Neuronal stem cell (in vitro differentiated cells): ENCODE data around the gene RIT2.

Experiments used
- DNase-seq: peaks from one replicate; pipeline ENCODE4 v3.0.0-alpha.2; 2013; ENCODE audit warnings: low spot score
- H2AFZ ChIP-seq: one replicate; pipeline ENCODE4 v1.6.1; 2013; ENCODE audit warnings: mild to moderate bottlenecking, low read length, inconsistent platforms
- H2AK5ac ChIP-seq: 2 replicates; pipeline ENCODE4 v1.6.1; 2013; ENCODE audit warnings: low read depth, mild to moderate bottlenecking, inconsistent platforms, low read length, moderate library complexity, mixed read lengths
- H2BK120ac ChIP-seq: 2 replicates; pipeline ENCODE4 v1.6.1; 2013; ENCODE audit warnings: low read depth, mild to moderate bottlenecking, inconsistent platforms, low read length, moderate library complexity, mixed read lengths
- H2BK12ac ChIP-seq: one replicate; pipeline ENCODE4 v1.6.1; 2013; ENCODE audit warnings: low read length, inconsistent platforms
- H2BK15ac ChIP-seq: 2 replicates; pipeline ENCODE4 v1.6.1; 2013; ENCODE audit warnings: mild to moderate bottlenecking, low read length, inconsistent platforms, mixed read lengths
- H2BK5ac ChIP-seq: one replicate; pipeline ENCODE4 v1.6.1; 2013; ENCODE audit warnings: inconsistent platforms, mild to moderate bottlenecking, low read length, moderate library complexity
- H3K14ac ChIP-seq: one replicate; pipeline ENCODE4 v1.6.1; 2013; ENCODE audit warnings: low read length, inconsistent platforms
- H3K18ac ChIP-seq: 2 replicates; pipeline ENCODE4 v1.6.1; 2013; ENCODE audit warnings: low read length, inconsistent platforms
- H3K23ac ChIP-seq: 2 replicates; pipeline ENCODE4 v1.6.1; 2013; ENCODE audit warnings: low read depth, mild to moderate bottlenecking, mixed read lengths, low read length, inconsistent platforms; ENCODE audit not compliant: poor library complexity
- H3K27ac ChIP-seq: replicated peaks from 3 replicates; pipeline ENCODE4 v1.5.1; 2013; ENCODE audit warnings: low read length, inconsistent platforms
- H3K27me3 ChIP-seq, 3 experiments: 2 replicates each; pipeline ENCODE4 v1.6.1; 2013; ENCODE audit warnings: low read length in 3 of 3, mild to moderate bottlenecking in 2 of 3, inconsistent platforms in 1 of 3, low read depth in 1 of 3, mixed read lengths in 1 of 3, moderate library complexity in 1 of 3; ENCODE audit not compliant: control insufficient read depth in 3 of 3, insufficient read depth in 3 of 3
- H3K36me3 ChIP-seq, 2 donors: replicated peaks in 1 of 2; 2 replicates each; pipeline ENCODE4 v1.6.1; 2013; ENCODE audit warnings: low read length in 2 of 2; ENCODE audit not compliant: control insufficient read depth in 2 of 2, insufficient read depth in 2 of 2
- H3K4ac ChIP-seq: 2 replicates; pipeline ENCODE4 v1.6.1; 2013; ENCODE audit warnings: inconsistent platforms, mild to moderate bottlenecking, low read length, moderate library complexity
- H3K4me1 ChIP-seq, 2 donors: 1 replicate in 1 of 2; 2 replicates in 1 of 2; pipeline ENCODE4 v1.6.1; 2013; ENCODE audit warnings: low read length in 2 of 2, low read depth in 1 of 2; ENCODE audit not compliant: control insufficient read depth in 2 of 2, insufficient read depth in 1 of 2
- H3K4me2 ChIP-seq: one replicate; pipeline ENCODE4 v1.6.1; 2013; ENCODE audit warnings: mild to moderate bottlenecking, low read length, inconsistent platforms; ENCODE audit not compliant: insufficient read depth, poor library complexity, severe bottlenecking
- H3K4me3 ChIP-seq, 2 donors: 2 replicates each; pipeline ENCODE4 v1.5.1; 2013; ENCODE audit warnings: low read length in 2 of 2, mild to moderate bottlenecking in 2 of 2, inconsistent platforms in 1 of 2, moderate library complexity in 1 of 2
- H3K79me1 ChIP-seq: one replicate; pipeline ENCODE4 v1.6.1; 2013; ENCODE audit warnings: low read depth, mild to moderate bottlenecking, inconsistent platforms, low read length, moderate library complexity
- H3K9ac ChIP-seq: one replicate; pipeline ENCODE4 v1.6.1; 2013; ENCODE audit warnings: mild to moderate bottlenecking, low read depth, low read length, inconsistent platforms; ENCODE audit not compliant: poor library complexity
- H3K9me3 ChIP-seq, 2 donors: replicated peaks in 1 of 2; 2 replicates each; pipeline versions ENCODE3 to v1.6.1; 2013; ENCODE audit warnings: low read length in 2 of 2, mild to moderate bottlenecking in 2 of 2, inconsistent platforms in 1 of 2, low read depth in 1 of 2, mixed read lengths in 1 of 2, moderate library complexity in 1 of 2; ENCODE audit not compliant: control insufficient read depth in 2 of 2, insufficient read depth in 1 of 2
- H4K8ac ChIP-seq: one replicate; pipeline ENCODE4 v1.6.1; 2013; ENCODE audit warnings: low read depth, mild to moderate bottlenecking, inconsistent platforms, low read length, moderate library complexity
- H4K91ac ChIP-seq: one replicate; pipeline ENCODE4 v1.6.1; 2013; ENCODE audit warnings: low read length, low read depth, mild to moderate bottlenecking, inconsistent platforms; ENCODE audit not compliant: poor library complexity
- WGBS, 2 donors: extraction: QIAGEN DNeasy Blood & Tissue Kit; methylation state at CpG; one replicate each; pipeline ENCODE4 v1.1.7; 2013; ENCODE audit warnings: missing lambda C conversion rate in 2 of 2, mixed read lengths in 1 of 2; ENCODE audit not compliant: insufficient read length in 2 of 2, insufficient replicate concordance in 1 of 2; ENCODE audit errors: extremely low coverage in 2 of 2; 5-methylcytosine and 5-hydroxymethylcytosine counted together

Gene RIT2

DNA sequence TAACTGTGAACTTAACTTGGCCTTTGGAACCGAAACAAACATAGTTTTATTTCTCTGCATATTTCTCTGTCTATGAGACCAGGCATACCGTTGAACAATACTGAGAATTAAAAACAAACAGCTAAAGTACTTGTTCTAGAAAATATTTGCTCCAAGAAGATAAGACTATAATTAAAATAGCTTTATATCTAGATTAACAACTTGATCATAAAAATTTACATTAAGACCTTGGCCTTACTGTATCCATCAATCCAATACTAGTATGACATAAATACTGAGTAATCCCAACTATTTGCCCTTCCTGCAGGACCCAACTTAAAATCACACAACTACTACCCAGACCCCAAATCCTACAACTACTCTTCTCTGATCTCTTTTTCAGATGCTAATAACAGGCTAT lies 260.9 kb downstream of the RIT2 start:
- Histone ChIP-seq H4K91ac (no peak overlapping the region), H3K4me3 (no peak overlapping the region), H3K18ac (no peak overlapping the region), H2BK12ac (no peak overlapping the region), H3K4me1 (no peaks in the 10 kb centered on the region), H4K8ac (no peak overlapping the region), H3K9ac (no peak overlapping the region), H3K14ac (no peak overlapping the region), H3K27me3 (no peaks in the 10 kb centered on the region), H2AFZ (no peak overlapping the region), H3K79me1 (no peaks in the 10 kb centered on the region), H3K36me3 (no peaks in the 10 kb centered on the region), H3K4ac (no peak overlapping the region), H2AK5ac (no peak overlapping the region), H3K27ac (no peak overlapping the region), H3K9me3 (no peaks in the 10 kb centered on the region), H2BK120ac (no peak overlapping the region), H2BK15ac (no peak overlapping the region), H2BK5ac (no peak overlapping the region), H3K23ac (no peak overlapping the region), H3K4me2 (no peak overlapping the region)
- no CpG with 5 or more reads among the region's 2 CpGs for WGBS, 2 donors
- DNase-seq: no peak

DNA sequence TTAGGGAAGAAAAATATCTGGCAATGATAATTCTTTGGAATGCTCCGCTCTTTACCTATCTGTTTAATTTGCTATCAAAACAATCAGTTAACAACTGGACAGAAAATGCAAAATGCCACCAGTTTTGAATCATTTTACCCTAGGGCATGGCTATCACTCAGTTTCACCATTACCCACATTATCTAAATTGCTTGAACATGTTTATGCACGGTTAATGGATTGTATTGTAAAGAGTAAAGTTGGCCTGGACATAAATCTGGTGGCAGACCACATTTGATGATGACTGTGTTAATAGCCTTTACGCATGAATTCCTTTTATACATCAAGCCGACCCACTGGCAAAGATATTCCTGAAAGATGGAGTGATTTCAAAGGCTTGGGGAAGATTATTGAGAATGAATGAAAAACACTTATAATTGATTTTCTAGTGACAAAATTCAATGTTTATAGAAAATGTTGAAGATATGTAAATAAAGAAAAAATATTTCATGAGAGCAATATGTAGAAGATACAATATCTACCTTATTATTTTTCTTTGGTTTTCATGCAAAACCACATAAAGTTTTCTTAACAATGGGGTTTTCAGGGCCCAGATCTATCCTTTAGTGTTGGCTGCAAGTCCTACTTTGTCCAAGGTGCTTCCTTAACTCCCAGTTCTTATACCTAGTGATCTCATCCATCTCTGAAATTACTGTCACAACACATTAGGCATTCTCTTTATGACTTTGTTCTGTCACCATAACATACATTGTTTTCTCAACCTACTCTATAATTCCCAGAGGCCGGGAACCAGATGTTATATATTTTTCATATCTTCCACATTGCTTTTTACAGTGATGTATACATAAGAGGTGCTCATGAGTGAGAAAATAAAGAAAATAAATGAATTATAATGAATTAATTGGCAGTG lies 265.1 kb downstream of the RIT2 start:
- H3K36me3 ChIP-seq: no peaks in the 10 kb centered on the region
- no peak overlapping the region for H3K4me3 ChIP-seq
- H3K4me2 ChIP-seq: no peak overlapping the region
- no peaks in the 10 kb centered on the region for H3K9me3 ChIP-seq
- no peak overlapping the region for H3K27ac ChIP-seq
- H3K18ac ChIP-seq: no peak overlapping the region
- H4K91ac ChIP-seq: no peak overlapping the region
- H2BK12ac ChIP-seq: no peak overlapping the region
- H3K4me1 ChIP-seq: no peaks in the 10 kb centered on the region
- no peak overlapping the region for H2AFZ ChIP-seq
- H4K8ac ChIP-seq: no peak overlapping the region
- no peak for DNase-seq
- no peak overlapping the region for H2AK5ac ChIP-seq
- H2BK15ac ChIP-seq: no peak overlapping the region
- WGBS, 2 donors: no CpG with 5 or more reads among the region's 5 CpGs
- H3K27me3 ChIP-seq: no peaks in the 10 kb centered on the region
- no peak overlapping the region for H3K4ac ChIP-seq
- no peak overlapping the region for H3K9ac ChIP-seq
- no peak overlapping the region for H2BK5ac ChIP-seq
- H2BK120ac ChIP-seq: no peak overlapping the region
- H3K23ac ChIP-seq: no peak overlapping the region
- H3K14ac ChIP-seq: no peak overlapping the region
- H3K79me1 ChIP-seq: no peaks in the 10 kb centered on the region

DNA sequence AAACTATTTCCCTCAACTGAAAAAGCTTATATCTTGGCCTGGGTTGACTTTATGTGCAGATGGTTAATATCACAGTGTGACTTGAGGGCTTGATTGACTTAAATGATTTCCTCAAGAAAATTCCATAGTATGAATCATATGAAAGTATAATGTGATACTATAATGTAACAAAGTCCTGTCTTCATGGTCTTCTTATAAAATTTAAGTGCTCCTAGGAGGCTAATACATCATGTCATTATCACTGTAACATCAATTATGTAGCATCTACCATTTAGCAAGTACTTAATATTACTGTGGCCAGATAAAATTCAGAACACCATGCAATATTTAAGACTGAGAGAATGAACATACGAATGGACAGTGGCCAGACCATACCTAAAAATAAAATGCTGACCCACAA lies 276.1 kb downstream of the RIT2 start:
- no CpG with 5 or more reads among the region's 1 CpG for WGBS, 2 donors

DNA sequence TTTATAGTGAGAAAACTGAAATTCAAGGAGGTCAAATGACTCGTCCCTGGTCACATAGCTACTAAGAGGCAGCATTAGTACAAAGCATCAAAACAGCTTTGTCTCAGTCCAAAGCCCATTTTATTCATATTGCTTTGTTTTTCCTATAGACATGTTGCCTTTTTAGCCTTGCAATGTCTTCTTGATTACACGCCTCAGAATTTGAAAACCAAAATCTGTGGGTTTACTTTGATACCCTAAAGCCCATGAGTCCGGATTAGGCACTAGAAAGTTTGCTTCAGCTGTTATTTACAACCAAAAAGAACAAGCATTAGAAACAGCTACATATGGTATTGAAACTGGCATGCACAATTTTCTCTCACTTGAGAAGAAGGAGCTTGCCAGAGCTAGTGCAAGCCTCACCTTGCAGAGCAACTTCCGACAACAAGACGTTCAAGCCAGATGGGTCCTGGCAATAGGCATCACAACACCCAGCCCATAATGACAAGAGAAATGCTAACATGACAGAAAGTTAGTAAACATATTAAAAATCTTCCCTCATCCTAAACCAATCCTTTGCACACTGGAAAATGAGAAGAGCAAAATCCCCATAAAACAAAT lies 276.8 kb downstream of the RIT2 start:
- Histone ChIP-seq H3K79me1 (no peaks in the 10 kb centered on the region), H3K9ac (no peak overlapping the region), H3K9me3 (no peaks in the 10 kb centered on the region), H2AFZ (no peak overlapping the region), H3K4me3 (no peak overlapping the region), H3K14ac (no peak overlapping the region), H3K27me3 (no peaks in the 10 kb centered on the region), H4K91ac (no peak overlapping the region), H3K4me2 (no peak overlapping the region), H2AK5ac (no peak overlapping the region), H2BK120ac (no peak overlapping the region), H3K27ac (no peak overlapping the region), H2BK15ac (no peak overlapping the region), H3K4me1 (no peaks in the 10 kb centered on the region), H3K18ac (no peak overlapping the region), H3K36me3 (no peaks in the 10 kb centered on the region), H2BK12ac (no peak overlapping the region), H3K23ac (no peak overlapping the region), H4K8ac (no peak overlapping the region), H3K4ac (no peak overlapping the region), H2BK5ac (no peak overlapping the region)
- DNase-seq: no peak
- WGBS, 2 donors: no CpG with 5 or more reads among the region's 5 CpGs

More for the DNA sequence above, 276.1 kb downstream of the RIT2 start:
- H3K14ac ChIP-seq: no peak overlapping the region
- no peaks in the 10 kb centered on the region for H3K36me3 ChIP-seq
- H3K4me2 ChIP-seq: no peak overlapping the region
- no peak overlapping the region for H2BK15ac ChIP-seq
- H4K8ac ChIP-seq: no peak overlapping the region
- no peak overlapping the region for H2AK5ac ChIP-seq
- no peak overlapping the region for H2BK5ac ChIP-seq
- H3K18ac ChIP-seq: no peak overlapping the region
- no peaks in the 10 kb centered on the region for H3K27me3 ChIP-seq
- H3K23ac ChIP-seq: no peak overlapping the region
- no peak overlapping the region for H2BK12ac ChIP-seq
- DNase-seq: no peak
- no peaks in the 10 kb centered on the region for H3K9me3 ChIP-seq
- no peak overlapping the region for H3K27ac ChIP-seq
- H4K91ac ChIP-seq: no peak overlapping the region
- no peaks in the 10 kb centered on the region for H3K79me1 ChIP-seq
- no peak overlapping the region for H3K4me3 ChIP-seq
- H3K4ac ChIP-seq: no peak overlapping the region
- H3K4me1 ChIP-seq: no peaks in the 10 kb centered on the region
- no peak overlapping the region for H3K9ac ChIP-seq
- no peak overlapping the region for H2BK120ac ChIP-seq
- H2AFZ ChIP-seq: no peak overlapping the region
